NCI-H146 (cell line): ENCODE measurements around the gene KCNAB1.

Experiments used
- DNase-seq: peaks from one replicate; lab custom pipeline; 2025; lab: John Stamatoyannopoulos, UW

KCNAB1 gene

GRCh38 chr3:156373654-156374053, 253.3 kb downstream of the KCNAB1 start:
- no peak for DNase-seq

GRCh38 chr3:156376199-156376598, 255.8 kb downstream of the KCNAB1 start:
- DNase-seq: no peak

GRCh38 chr3:156377266-156377665, 256.9 kb downstream of the KCNAB1 start:
- DNase-seq: no peak

GRCh38 chr3:156377718-156378117, 257.3 kb downstream of the KCNAB1 start:
- no peak for DNase-seq

GRCh38 chr3:156378871-156379270, 258.5 kb downstream of the KCNAB1 start:
- DNase-seq: no peak

- no peak for DNase-seq
Observed at GRCh38 chr3:156379327-156379726, 258.9 kb downstream of the KCNAB1 start.

GRCh38 chr3:156381253-156381652, 260.9 kb downstream of the KCNAB1 start:
- no peak for DNase-seq

GRCh38 chr3:156382458-156383346, 262.3 kb downstream of the KCNAB1 start:
- peak; percentile 49 for DNase-seq

GRCh38 chr3:156383441-156384025, 263.2 kb downstream of the KCNAB1 start:
- no peak for DNase-seq

GRCh38 chr3:156388497-156389448, 268.4 kb downstream of the KCNAB1 start:
- DNase-seq: no peak

GRCh38 chr3:156389449-156389950, 269.1 kb downstream of the KCNAB1 start:
- DNase-seq: no peak

GRCh38 chr3:156390846-156391245, 270.5 kb downstream of the KCNAB1 start:
- DNase-seq: no peak

- DNase-seq: no peak
Observed at GRCh38 chr3:156395961-156396710, 275.8 kb downstream of the KCNAB1 start.

- DNase-seq: no peak
Observed at GRCh38 chr3:156396851-156397250, 276.5 kb downstream of the KCNAB1 start.

- no peak for DNase-seq
Observed at GRCh38 chr3:156397534-156397933, 277.2 kb downstream of the KCNAB1 start.

GRCh38 chr3:156400062-156400461, 279.7 kb downstream of the KCNAB1 start:
- DNase-seq: no peak

GRCh38 chr3:156400735-156401134, 280.4 kb downstream of the KCNAB1 start:
- DNase-seq: no peak

- DNase-seq: no peak
Observed at GRCh38 chr3:156404217-156404616, 283.8 kb downstream of the KCNAB1 start.

GRCh38 chr3:156406393-156406792, 286.0 kb downstream of the KCNAB1 start:
- no peak for DNase-seq

- no peak for DNase-seq
Observed at GRCh38 chr3:156407617-156408225, 287.3 kb downstream of the KCNAB1 start.

- no peak for DNase-seq
Observed at GRCh38 chr3:156409694-156410093, 289.3 kb downstream of the KCNAB1 start.
